Neural cell (in vitro differentiated cells): ENCODE measurements around the gene UVRAG. TPM values are rescaled to one million over a fixed set of nuclear protein-coding genes. Genes with fewer than 3 reads are reported as not detected.

ENCODE experiments used
- H2AFZ ChIP-seq: fragments of 200-600, 300-800 bp; sonication (generic), shearing (Covaris generic); 2 replicates; pipeline ENCODE4 v1.6.0; 2014; ENCODE audit warnings: low read depth, mild to moderate bottlenecking, antibody characterized with exemption, low read length, moderate library complexity
- H3F3A ChIP-seq: fragments of 200-600 bp; shearing (Covaris generic); 2 replicates; pipeline ENCODE4 v1.6.1; 2016; ENCODE audit warnings: mild to moderate bottlenecking, moderate library complexity, mixed read lengths, antibody characterized with exemption, low read length; ENCODE audit not compliant: insufficient read depth, poor library complexity, severe bottlenecking
- H3K27ac ChIP-seq: fragments of 200-600, 300-800 bp; sonication (generic), shearing (Covaris generic); 2 replicates; pipeline ENCODE4 v1.5.1; 2014; ENCODE audit warnings: mild to moderate bottlenecking, low read length, moderate library complexity
- H3K27me3 ChIP-seq: fragments of 300-800, 200-600 bp; sonication (generic), shearing (Covaris generic); 2 replicates; pipeline ENCODE4 v1.6.0; 2014; ENCODE audit warnings: mild to moderate bottlenecking, low read depth, low read length, moderate library complexity; ENCODE audit not compliant: insufficient read depth
- H3K36me3 ChIP-seq: fragments of 300-800, 200-600 bp; sonication (generic), shearing (Covaris generic); 2 replicates; pipeline ENCODE4 v1.5.1; 2014; ENCODE audit warnings: mild to moderate bottlenecking, antibody characterized with exemption, low read length, moderate library complexity; ENCODE audit not compliant: insufficient read depth
- H3K4me2 ChIP-seq: fragments of 300-800, 200-600 bp; sonication (generic), shearing (Covaris generic); 2 replicates; pipeline ENCODE4 v1.6.0; 2014; ENCODE audit warnings: mild to moderate bottlenecking, low read length
- H3K4me3 ChIP-seq: fragments of 300-800, 200-600 bp; sonication (generic), shearing (Covaris generic); 2 replicates; pipeline ENCODE4 v1.5.1; 2014; ENCODE audit warnings: mild to moderate bottlenecking, low read length, moderate library complexity
- H3K79me2 ChIP-seq: fragments of 200-600 bp; shearing (Covaris generic); replicated peaks from 2 replicates; pipeline ENCODE4 v1.6.0; 2014; ENCODE audit warnings: mild to moderate bottlenecking, low read length, moderate library complexity; ENCODE audit not compliant: insufficient read depth
- H3K9ac ChIP-seq: fragments of 300-800, 200-600 bp; sonication (generic), shearing (Covaris generic); 2 replicates; pipeline ENCODE4 v1.6.1; 2016; ENCODE audit warnings: mild to moderate bottlenecking, low read length, mixed read lengths
- H3K9me2 ChIP-seq: fragments of 200-600 bp; shearing (Covaris generic); 2 replicates; pipeline ENCODE4 v1.6.1; 2016; ENCODE audit warnings: mild to moderate bottlenecking, low read length, mixed read lengths; ENCODE audit not compliant: insufficient read depth
- H3K9me3 ChIP-seq: fragments of 200-600, 300-800 bp; sonication (generic), shearing (Covaris generic); 2 replicates; pipeline ENCODE4 v1.6.1; 2016; ENCODE audit warnings: mild to moderate bottlenecking, mixed run types, low read length, moderate library complexity, mixed read lengths
- H4K20me1 ChIP-seq: fragments of 200-600 bp; shearing (Covaris generic); 2 replicates; pipeline ENCODE4 v1.6.1; 2016; ENCODE audit warnings: mild to moderate bottlenecking, mixed run types; ENCODE audit not compliant: insufficient read depth
- CTCF ChIP-seq: fragments of 450-650 bp; IDR thresholded peaks from 2 replicates; pipeline ENCODE4 v1.5.1; 2014; ENCODE audit warnings: antibody characterized with exemption, mild to moderate bottlenecking, moderate library complexity; ENCODE audit not compliant: poor library complexity, severe bottlenecking
- EP300 ChIP-seq: fragments of 450-650 bp; conservative IDR thresholded peaks from 2 replicates; pipeline ENCODE4 v1.6.1; 2014; ENCODE audit warnings: antibody characterized with exemption, mild to moderate bottlenecking, moderate library complexity; ENCODE audit not compliant: poor library complexity, severe bottlenecking
- EZH2 ChIP-seq: fragments of 200-600, 300-800 bp; shearing (Covaris generic), sonication (generic); IDR thresholded peaks from 2 replicates; pipeline ENCODE4 v1.6.1; 2014; ENCODE audit warnings: antibody characterized with exemption, low read length, borderline replicate concordance, mild to moderate bottlenecking; ENCODE audit not compliant: insufficient read depth, poor library complexity, severe bottlenecking
- MXI1 ChIP-seq: fragments of 450-650 bp; conservative IDR thresholded peaks from 2 replicates; pipeline ENCODE4 v1.6.1; 2014; ENCODE audit warnings: antibody characterized with exemption, mild to moderate bottlenecking; ENCODE audit not compliant: poor library complexity, severe bottlenecking
- POLR2AphosphoS5 ChIP-seq: IDR thresholded peaks from 2 replicates; pipeline ENCODE4 v1.6.1; 2012
- RAD21 ChIP-seq: fragments of 450-650 bp; conservative IDR thresholded peaks from 2 replicates; pipeline ENCODE4 v1.6.1; 2014; ENCODE audit warnings: antibody characterized with exemption, mild to moderate bottlenecking, moderate library complexity
- SMC3 ChIP-seq: fragments of 450-650 bp; conservative IDR thresholded peaks from 2 replicates; pipeline ENCODE4 v1.6.1; 2014; ENCODE audit warnings: antibody characterized with exemption, mild to moderate bottlenecking, moderate library complexity; ENCODE audit not compliant: poor library complexity
- TAF1 ChIP-seq: IDR thresholded peaks from 2 replicates; pipeline ENCODE4 v1.6.1; 2012; ENCODE audit warnings: low read depth
- polyA plus RNA-seq: library from polyadenylated mRNA; depleted of rRNA; stranded (reverse); fragments of >200 nt; gene quantifications from 2 replicates; pipeline ENCODE4 v1.2.3, GENCODE V29; 2014
- TF ChIP-seq, protein P1 (sequence below): IDR thresholded peaks from 2 replicates; pipeline ENCODE4 v1.6.1; 2012; ENCODE audit warnings: borderline replicate concordance

The UVRAG gene
- polyA plus RNA-seq, 1 donor from 2014 or later, result 31.6 TPM

DNA sequence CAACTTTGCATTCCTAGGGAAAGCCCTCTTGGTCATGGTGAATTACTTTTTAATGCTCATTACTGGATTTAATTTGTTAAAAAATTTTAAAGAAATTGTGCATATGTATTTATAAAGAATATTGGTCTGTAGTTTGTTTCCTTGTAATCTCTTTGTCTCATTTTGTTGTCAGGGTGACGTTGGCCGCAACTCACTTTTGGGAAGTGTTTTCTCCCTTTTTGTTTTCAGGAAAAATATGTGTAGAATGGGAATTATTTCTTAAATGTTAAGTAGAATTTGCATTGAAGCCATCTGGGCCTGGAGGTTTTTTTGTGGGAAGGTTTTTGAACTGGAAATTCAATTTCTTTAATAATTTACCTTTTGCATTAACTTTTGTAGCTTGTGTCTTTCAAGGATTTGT, 149.1 kb downstream of the UVRAG start:
- Histone ChIP-seq H3K36me3 (no peaks in the 10 kb centered on the region), H4K20me1 (no peaks in the 10 kb centered on the region), H3K79me2 (no peaks in the 10 kb centered on the region), H3K4me2 (no peak overlapping the region), H3K9ac (no peak overlapping the region), H3K27ac (no peak overlapping the region), H3K9me3 (no peaks in the 10 kb centered on the region), H3F3A (peaks cover 4% of the 10 kb centered on the region), H3K9me2 (no peaks in the 10 kb centered on the region), H2AFZ (no peak overlapping the region), H3K4me3 (no peak overlapping the region), H3K27me3 (no peaks in the 10 kb centered on the region)
- TF ChIP-seq POLR2AphosphoS5, result no peak
- TF ChIP-seq RAD21, result no peak
- no peak for TF ChIP-seq MXI1
- TF ChIP-seq EP300, result no peak
- TF ChIP-seq, protein P1, sequence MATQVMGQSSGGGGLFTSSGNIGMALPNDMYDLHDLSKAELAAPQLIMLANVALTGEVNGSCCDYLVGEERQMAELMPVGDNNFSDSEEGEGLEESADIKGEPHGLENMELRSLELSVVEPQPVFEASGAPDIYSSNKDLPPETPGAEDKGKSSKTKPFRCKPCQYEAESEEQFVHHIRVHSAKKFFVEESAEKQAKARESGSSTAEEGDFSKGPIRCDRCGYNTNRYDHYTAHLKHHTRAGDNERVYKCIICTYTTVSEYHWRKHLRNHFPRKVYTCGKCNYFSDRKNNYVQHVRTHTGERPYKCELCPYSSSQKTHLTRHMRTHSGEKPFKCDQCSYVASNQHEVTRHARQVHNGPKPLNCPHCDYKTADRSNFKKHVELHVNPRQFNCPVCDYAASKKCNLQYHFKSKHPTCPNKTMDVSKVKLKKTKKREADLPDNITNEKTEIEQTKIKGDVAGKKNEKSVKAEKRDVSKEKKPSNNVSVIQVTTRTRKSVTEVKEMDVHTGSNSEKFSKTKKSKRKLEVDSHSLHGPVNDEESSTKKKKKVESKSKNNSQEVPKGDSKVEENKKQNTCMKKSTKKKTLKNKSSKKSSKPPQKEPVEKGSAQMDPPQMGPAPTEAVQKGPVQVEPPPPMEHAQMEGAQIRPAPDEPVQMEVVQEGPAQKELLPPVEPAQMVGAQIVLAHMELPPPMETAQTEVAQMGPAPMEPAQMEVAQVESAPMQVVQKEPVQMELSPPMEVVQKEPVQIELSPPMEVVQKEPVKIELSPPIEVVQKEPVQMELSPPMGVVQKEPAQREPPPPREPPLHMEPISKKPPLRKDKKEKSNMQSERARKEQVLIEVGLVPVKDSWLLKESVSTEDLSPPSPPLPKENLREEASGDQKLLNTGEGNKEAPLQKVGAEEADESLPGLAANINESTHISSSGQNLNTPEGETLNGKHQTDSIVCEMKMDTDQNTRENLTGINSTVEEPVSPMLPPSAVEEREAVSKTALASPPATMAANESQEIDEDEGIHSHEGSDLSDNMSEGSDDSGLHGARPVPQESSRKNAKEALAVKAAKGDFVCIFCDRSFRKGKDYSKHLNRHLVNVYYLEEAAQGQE, result no peak
- no peak for TF ChIP-seq EZH2
- no peak for TF ChIP-seq SMC3
- TF ChIP-seq TAF1, result no peak
- no peak for TF ChIP-seq CTCF

DNA sequence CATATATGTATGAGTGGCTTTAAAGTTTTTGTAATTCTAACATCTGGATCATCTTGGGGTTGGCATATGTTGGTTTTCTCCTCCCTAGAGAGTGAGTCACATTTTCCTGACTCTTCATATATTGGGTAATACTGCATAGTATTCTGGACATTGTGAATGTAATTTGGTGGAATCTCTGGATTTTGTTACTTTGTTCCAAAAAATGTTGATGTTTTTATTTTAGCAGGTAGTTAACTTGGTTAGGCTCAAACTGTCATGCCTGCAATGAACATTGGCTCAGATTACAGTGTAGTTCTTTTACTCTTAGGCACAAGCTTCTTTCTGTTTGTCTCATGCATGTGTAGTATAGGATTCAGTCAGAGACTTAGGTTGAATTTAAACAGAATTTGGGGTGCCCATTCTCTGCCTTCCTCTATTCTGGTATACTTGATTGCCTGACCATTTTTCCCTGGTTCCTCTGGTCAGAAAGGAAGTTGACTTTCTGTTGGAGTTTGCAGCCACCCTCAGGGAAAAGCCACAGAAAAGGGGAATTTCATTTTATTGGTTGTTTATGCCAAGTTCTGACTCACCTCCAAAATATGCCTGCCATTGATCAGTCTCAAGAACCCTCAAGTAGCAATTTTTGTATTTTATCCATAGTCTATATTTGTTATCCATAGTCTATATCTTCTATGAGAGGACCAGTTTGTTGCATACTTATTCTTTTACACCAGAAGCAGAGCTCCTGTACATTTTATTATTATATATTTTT, 151.7 kb downstream of the UVRAG start:
- Histone ChIP-seq H3K9me2 (no peaks in the 10 kb centered on the region), H3K9ac (no peak overlapping the region)

More for the DNA sequence above, 151.7 kb downstream of the UVRAG start:
- H4K20me1 ChIP-seq, result no peaks in the 10 kb centered on the region
- H3K4me3 ChIP-seq, result no peak overlapping the region
- no peak overlapping the region for H3K27ac ChIP-seq
- H2AFZ ChIP-seq, result no peak overlapping the region
- no peaks in the 10 kb centered on the region for H3K27me3 ChIP-seq
- H3K4me2 ChIP-seq, result no peak overlapping the region
- no peaks in the 10 kb centered on the region for H3K79me2 ChIP-seq
- H3K9me3 ChIP-seq, result no peaks in the 10 kb centered on the region
- TF ChIP-seq RAD21 (no peak), EZH2 (no peak), SMC3 (no peak), TAF1 (no peak), EP300 (no peak), POLR2AphosphoS5 (no peak), MXI1 (no peak), CTCF (no peak)
- TF ChIP-seq, protein P1, result no peak
- peaks cover 4% of the 10 kb centered on the region for H3F3A ChIP-seq
- no peaks in the 10 kb centered on the region for H3K36me3 ChIP-seq
